ENCODE measurements around the gene BLNK. TPM values are rescaled to one million over a fixed set of nuclear protein-coding genes. Genes with fewer than 3 reads are reported as not detected.

Gene BLNK
- total RNA-seq, 6 experiments from 2014 or later, result 9.9 to 47.7 (median 20.9) TPM

DNA sequence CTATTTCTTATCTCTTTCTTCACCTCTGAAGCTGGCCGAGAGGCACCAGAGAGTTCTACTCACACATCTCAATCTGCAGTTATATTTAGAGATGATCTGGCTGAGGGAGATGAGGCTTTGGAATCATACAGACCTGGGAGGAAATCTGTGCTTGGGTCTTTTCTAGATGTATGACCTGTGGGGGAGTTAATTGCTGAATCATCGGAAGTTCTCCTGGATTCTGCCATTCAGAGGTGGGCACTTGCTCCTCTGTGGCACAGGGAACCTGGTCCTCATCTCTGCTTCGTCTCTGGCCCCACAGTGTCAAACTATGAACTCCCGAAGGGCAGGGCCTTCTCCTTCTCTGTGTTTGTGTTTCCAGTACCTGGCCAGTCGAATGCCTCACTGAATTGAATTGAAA is 52.5 kb downstream of the BLNK start:
- TF ChIP-seq, protein P1, sequence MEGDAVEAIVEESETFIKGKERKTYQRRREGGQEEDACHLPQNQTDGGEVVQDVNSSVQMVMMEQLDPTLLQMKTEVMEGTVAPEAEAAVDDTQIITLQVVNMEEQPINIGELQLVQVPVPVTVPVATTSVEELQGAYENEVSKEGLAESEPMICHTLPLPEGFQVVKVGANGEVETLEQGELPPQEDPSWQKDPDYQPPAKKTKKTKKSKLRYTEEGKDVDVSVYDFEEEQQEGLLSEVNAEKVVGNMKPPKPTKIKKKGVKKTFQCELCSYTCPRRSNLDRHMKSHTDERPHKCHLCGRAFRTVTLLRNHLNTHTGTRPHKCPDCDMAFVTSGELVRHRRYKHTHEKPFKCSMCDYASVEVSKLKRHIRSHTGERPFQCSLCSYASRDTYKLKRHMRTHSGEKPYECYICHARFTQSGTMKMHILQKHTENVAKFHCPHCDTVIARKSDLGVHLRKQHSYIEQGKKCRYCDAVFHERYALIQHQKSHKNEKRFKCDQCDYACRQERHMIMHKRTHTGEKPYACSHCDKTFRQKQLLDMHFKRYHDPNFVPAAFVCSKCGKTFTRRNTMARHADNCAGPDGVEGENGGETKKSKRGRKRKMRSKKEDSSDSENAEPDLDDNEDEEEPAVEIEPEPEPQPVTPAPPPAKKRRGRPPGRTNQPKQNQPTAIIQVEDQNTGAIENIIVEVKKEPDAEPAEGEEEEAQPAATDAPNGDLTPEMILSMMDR (IDR thresholded peaks at IDR 0.05), result no peak
- no peak for TF ChIP-seq POLR2A (IDR thresholded peaks at IDR 0.05)
- H3K9me3 ChIP-seq, result no peaks in the 10 kb centered on the region
- WGBS (ENCODE audit: insufficient coverage, low coverage, low lambda C conversion rate, missing lambda C conversion rate), result 85% methylated on average over 2 of the region's 5 CpGs
- H3K4me1 ChIP-seq, result no peaks in the 10 kb centered on the region
- H3K27ac ChIP-seq, result no peak overlapping the region
- intact Hi-C loops (cut with DNase I), result no loop called here
- no peak overlapping the region for H3K4me3 ChIP-seq
- ATAC-seq (no peak), DNase-seq (no peak)
- H3K36me3 ChIP-seq, result peaks cover 0 to 57% (median 19%) of the 10 kb centered on the region in 4 donors
- no peaks in the 10 kb centered on the region for H3K27me3 ChIP-seq

DNA sequence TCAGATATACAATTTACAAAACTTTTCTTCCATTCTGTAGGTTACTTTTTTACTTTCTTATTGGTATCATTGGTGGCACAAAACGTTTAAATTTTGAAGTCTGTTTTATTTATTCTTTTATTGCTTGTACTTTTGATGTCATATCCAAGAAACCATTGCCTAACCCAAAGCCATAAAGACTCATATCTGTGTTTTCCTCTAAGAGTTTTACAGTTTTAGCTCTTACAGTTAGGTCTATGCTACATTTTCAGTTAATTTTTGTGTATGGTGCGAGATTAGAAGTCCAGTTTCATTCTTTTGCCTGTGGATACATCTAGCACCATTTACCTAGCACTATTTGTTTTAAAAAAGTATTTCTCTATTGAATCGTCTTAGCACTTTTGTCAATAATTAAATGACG is 53.7 kb downstream of the BLNK start:
- Histone ChIP-seq H3K36me3 (peaks cover 0 to 49% (median 15%) of the 10 kb centered on the region in 4 donors), H3K27me3 (no peaks in the 10 kb centered on the region), H3K27ac (no peak overlapping the region), H3K4me3 (no peak overlapping the region), H3K9me3 (no peaks in the 10 kb centered on the region), H3K4me1 (no peaks in the 10 kb centered on the region)
- intact Hi-C loops (cut with DNase I), result no loop called here
- DNase-seq (no peak), ATAC-seq (no peak)
- WGBS (ENCODE audit: insufficient coverage, low coverage, low lambda C conversion rate, missing lambda C conversion rate), result 70% methylated on average over 4 of the region's 4 CpGs
- TF ChIP-seq POLR2A (IDR thresholded peaks at IDR 0.05), result no peak
- TF ChIP-seq, protein P1 (IDR thresholded peaks at IDR 0.05), result no peak

DNA sequence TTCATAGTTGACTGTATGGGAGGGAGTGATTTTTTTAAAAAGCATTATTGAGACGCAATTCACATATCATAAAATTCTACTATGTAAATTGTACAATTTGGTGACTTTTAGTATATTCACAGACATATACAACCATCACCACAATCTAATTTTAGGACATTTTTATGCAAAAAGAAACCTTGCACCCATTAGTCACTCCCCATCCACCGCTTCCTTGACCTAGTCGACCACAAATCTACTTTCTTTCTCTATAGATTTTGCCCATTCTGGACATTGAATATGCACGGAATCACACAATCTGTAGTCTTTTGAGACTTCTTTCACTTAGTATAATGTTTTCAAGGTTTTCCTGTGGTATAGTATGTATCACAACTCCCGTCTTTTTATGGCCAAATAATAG is 54.6 kb downstream of the BLNK start:
- Histone ChIP-seq H3K36me3 (peaks cover 0 to 39% (median 11%) of the 10 kb centered on the region in 4 donors), H3K4me1 (no peaks in the 10 kb centered on the region), H3K27me3 (no peaks in the 10 kb centered on the region), H3K9me3 (no peaks in the 10 kb centered on the region), H3K4me3 (no peak overlapping the region), H3K27ac (no peak overlapping the region)
- ATAC-seq (no peak), DNase-seq (no peak)
- intact Hi-C loops (cut with DNase I), result no loop called here
- TF ChIP-seq, protein P1 (IDR thresholded peaks at IDR 0.05), result no peak
- WGBS (ENCODE audit: insufficient coverage, low coverage, low lambda C conversion rate, missing lambda C conversion rate), result 90% methylated on average over 5 of the region's 5 CpGs

DNA sequence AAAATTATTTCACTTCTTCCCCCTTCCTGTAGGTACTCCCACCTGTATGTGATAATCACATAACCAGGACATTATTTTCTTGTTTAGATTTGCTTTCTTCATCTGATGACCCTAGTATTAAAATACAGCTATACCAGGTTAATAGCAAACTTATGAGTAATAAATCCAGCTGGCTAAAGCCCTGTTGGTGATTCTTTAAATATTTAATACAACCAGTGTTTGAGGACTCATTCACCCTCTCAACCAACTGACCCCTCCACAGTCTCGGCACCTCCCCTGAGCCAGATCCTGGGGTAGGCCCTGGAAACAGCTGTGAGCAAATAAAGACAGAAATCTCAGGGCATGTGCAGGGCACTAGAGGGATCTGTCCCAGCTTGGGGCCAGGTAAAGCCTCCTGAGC is 58.5 kb downstream of the BLNK start:
- DNase-seq (no peak), ATAC-seq (no peak)
- 80% methylated on average over 1 of the region's 1 CpG for WGBS (ENCODE audit: insufficient coverage, low coverage, low lambda C conversion rate, missing lambda C conversion rate)
- no peaks in the 10 kb centered on the region for H3K4me1 ChIP-seq
- TF ChIP-seq, protein P1 (IDR thresholded peaks at IDR 0.05), result no peak
- TF ChIP-seq POLR2A (IDR thresholded peaks at IDR 0.05), result no peak
- H3K36me3 ChIP-seq, result peaks cover 0 to 47% (median 16%) of the 10 kb centered on the region in 4 donors
- no peaks in the 10 kb centered on the region for H3K9me3 ChIP-seq
- no peak overlapping the region for H3K4me3 ChIP-seq
- intact Hi-C loops (cut with DNase I), result no loop called here
- no peak overlapping the region for H3K27ac ChIP-seq
- H3K27me3 ChIP-seq, result no peaks in the 10 kb centered on the region

DNA sequence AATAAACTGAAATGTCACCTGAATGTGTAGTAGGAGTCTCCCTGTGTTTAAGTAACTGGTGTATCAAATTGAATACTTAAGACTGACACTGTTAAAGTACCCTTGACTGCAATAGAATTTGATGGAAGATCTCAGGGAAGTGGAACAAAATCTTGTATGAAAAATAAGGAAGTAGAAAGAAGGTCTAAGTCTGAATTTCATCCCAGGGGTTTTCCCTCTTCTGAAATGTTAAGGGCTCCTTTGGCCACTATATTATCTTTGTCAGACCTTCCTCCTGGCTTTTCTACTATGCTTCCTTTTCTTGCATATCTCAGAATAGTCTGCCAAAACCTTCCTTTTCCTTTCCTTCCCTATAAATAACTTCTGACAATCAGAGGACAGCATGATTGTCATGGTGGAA is 59.6 kb downstream of the BLNK start:
- Histone ChIP-seq H3K36me3 (peaks cover 0 to 55% (median 16%) of the 10 kb centered on the region in 4 donors), H3K4me1 (no peaks in the 10 kb centered on the region), H3K27ac (no peak overlapping the region), H3K9me3 (no peaks in the 10 kb centered on the region), H3K27me3 (no peaks in the 10 kb centered on the region), H3K4me3 (no peak overlapping the region)
- no peak for DNase-seq
- TF ChIP-seq, protein P1 (IDR thresholded peaks at IDR 0.05), result no peak
- no peak for TF ChIP-seq POLR2A (IDR thresholded peaks at IDR 0.05)
- intact Hi-C loops (cut with DNase I), result no loop called here
- ATAC-seq, result no peak
